Kidney glomerular epithelial cell (primary cell): ENCODE measurements around the gene ATOSB.

Experiments used
- DNase-seq: peaks from one replicate; lab custom pipeline; 2025; lab: John Stamatoyannopoulos, UW

The ATOSB gene

GRCh38 chr9:35079426-35080341 lies 36.0 kb downstream of the ATOSB start, which contains the start of gene FANCG:
Gene FANCG, minus strand, starts transcription at chr9:35079942. Its CDS starts 418 bp downstream, at chr9:35079524.
- DNase-seq, result peak; percentile 89

GRCh38 chr9:35079041-35079425 lies 36.6 kb downstream of the ATOSB start:
- no peak for DNase-seq

DNA sequence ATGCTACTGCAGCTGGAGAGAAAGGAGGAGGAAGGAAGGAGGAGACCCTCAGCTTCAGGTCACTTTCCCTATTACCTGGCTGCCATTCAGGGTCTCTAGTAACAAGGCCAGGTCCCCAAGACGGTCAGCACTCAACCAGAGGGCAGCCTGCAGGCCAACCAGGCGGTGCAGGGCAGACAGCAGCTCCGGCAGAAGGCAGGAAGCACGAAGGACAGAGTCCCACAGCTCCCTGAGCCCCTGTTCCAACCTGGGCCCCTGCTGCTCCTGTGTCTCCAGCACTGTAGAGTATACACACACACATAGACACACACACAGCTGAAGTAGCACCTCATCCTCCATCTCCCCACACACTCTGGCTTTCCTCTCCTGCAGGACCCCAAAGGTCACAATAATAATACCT lies 37.6 kb downstream of the ATOSB start:
- DNase-seq, result no peak

- no peak for DNase-seq
Measured at GRCh38 chr9:35076848-35077247, 38.8 kb downstream of the ATOSB start.

DNA sequence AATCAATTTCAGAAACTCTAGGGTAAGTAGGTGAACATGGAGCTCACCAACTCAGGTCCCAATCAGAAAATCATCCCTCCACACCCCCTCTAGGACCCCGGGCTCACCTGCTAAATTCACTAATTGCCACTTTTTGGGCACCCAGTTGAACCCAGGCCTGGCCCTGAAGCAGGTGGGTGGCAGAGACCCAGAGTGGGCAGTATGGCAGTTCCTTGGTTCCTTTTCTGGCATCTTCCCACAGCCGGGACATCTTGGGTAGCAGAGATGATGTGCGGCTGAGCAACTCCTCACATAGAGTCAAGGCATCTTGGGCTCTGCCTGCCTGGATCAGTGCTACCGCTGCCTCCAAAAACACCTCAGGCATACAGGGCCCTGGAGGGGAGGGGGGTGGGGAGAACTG lies 40.3 kb downstream of the ATOSB start:
- no peak for DNase-seq

GRCh38 chr9:35074791-35075190 lies 40.9 kb downstream of the ATOSB start:
- DNase-seq, result no peak

DNA sequence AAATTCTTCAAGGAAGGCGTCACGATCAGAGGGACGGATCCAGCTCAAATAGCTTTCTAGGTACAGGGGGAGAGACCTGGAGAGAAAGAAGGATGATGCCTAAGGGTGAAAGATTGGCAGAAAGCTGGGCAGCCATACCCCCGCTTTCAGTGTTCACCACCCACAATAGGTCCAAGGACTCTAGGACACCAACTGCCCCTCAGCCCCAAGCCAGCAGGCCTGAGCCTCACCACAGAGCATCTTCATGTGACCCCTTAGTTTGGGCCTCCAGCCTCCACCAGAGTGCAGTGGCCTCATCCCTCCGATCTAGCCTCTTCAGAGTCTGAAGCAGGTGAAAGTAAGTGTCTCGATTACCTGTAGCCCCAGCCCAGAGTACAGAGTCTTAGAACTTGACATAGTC lies 41.5 kb downstream of the ATOSB start:
- DNase-seq, result no peak

DNA sequence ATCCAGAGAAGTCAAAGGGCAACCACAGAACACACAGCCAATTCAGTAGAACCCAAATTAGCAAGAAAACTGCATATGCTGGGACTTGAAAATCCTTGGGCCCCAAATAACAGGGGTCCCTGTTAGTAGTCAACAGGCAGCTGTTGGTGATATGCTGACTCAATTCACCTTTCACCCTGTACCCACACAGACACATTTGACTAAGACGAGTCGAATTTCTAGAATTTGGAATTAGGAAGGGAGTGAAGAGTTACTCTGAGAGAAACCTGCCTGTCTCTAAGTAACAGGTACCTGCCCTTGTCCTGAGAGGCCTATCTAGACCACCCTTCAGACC lies 42.4 kb downstream of the ATOSB start:
- DNase-seq, result no peak

DNA sequence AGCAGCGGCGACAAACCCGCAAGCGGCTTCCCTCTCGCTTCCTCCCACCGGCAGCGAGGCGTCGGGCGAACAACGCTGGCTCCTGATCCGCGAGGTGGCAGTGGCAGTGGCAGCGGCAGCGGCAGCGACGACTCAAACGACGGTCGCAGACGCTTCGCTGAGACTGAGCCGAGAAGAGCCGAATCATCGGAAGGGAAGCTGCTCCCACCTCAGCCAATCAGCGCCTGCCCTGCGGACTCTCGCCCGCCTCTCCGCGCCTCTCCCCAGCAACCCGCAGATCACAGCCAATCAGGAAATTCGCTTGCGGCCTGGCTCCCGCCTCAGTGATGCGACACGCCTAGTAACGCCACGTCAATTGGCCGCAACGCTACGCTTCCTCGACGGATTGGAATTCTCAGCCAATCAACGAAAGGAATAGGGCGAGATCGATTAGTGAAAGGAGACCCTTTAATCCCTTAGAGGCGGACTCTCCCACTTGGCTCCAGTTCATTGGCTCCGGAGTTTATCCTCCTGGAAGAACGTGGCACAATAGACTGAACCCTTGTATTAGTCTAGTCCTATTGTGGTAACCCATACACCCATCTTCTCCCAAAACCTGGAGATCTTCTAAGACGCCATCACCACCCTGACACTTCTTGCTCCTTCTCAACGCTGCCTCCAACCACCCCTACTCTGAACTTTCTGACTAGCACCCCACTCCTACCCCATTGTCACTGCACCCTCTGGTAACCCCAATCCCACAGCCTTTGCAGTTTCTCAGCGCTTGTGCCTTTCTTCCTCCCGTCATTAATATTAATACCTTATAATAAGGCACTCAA lies 43.0 kb downstream of the ATOSB start, which contains the start of gene VCP:
Gene VCP (minus strand): TSS at position 165 of the 818 bp plus-strand sequence. CDS start 272 bp downstream, outside the sequence.
- peak; percentile 99 for DNase-seq

DNA sequence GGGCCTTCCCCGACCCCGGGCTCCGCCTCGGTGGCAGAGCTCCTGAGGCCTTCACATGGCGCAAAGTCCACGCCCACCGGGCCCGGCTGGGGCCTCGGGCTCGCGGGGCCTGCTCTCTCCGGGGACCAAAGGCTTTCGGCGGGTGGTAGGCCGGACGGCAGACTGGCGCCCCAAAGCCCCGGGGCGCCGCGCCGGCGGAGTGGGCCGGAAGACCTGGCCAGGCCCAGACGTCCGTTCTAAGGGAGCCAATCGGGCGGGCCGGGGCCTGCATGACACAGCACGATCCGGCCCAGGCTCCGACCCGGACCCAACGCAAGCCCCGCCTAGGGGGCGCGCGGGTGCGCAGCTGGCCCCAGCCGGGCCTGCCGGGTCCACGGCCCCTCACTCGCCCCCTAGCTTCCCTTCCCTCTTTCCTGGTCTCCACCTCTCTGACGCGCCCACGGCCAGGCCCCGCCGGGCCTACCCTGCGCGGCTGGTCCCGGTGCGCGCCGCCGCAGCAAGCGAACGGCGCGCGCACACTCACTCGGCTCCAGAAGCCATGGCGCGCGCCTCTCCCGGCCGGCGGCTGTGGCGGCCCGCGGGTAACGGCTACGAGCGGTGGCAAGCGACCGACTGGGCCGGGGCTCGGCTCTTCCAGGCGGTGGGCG lies 43.7 kb downstream of the ATOSB start:
- peak; percentile 74 for DNase-seq

- peak; percentile 39 for DNase-seq
Measured at GRCh38 chr9:35070823-35071813, 44.5 kb downstream of the ATOSB start.

- DNase-seq, result no peak
Measured at GRCh38 chr9:35069020-35069419, 46.6 kb downstream of the ATOSB start.

DNA sequence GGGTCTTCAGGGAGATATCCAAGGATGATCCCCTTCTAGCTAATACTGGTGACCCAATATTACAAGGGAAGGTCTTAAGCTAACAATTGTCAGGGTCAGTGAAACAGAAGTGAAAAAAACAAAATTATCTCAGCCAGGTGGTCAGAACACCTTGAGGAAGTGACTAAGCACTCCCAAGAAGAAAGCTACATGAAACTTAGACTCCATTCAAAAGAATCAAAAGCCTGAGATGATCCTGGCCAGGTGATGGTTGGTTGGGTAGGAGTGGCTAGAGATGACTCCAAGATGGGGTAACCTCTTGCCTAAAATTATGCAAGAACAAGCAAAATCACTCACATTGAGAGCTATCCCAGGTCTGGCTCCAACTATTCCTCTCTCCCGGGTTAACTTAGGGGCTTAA lies 48.6 kb downstream of the ATOSB start:
- DNase-seq, result no peak

DNA sequence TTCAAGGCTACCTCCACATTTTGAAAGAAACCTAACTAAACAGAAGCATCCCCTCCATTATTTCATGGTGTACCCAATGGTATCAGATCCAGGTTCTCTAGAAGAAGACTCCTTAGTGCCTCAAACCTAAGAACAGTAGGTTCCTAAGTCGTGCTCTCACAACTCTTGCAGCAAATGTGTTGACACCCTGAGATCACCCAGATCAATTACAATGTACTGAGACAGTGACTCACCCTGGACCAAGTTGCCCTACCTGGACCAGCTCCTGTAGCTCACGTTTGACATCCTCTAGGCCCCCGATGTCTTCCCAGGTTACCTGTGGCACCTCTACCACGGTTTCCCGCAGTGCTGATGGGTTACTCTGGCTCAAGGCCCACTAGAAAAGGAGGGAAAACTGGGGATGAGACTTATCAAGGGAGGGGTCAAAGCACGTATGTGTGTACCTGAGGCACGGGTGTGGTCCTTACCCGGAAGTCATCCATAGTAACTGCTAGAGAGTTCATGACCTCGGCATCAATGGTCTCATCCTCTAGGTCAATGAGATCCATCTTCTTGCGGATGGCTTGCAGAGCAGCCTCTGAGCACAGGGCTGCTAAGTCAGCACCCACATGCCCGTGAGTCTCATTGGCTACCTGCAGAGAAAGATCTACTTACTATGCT lies 55.0 kb downstream of the ATOSB start:
- no peak for DNase-seq

GRCh38 chr9:35059438-35059837 lies 56.2 kb downstream of the ATOSB start:
- DNase-seq, result no peak

DNA sequence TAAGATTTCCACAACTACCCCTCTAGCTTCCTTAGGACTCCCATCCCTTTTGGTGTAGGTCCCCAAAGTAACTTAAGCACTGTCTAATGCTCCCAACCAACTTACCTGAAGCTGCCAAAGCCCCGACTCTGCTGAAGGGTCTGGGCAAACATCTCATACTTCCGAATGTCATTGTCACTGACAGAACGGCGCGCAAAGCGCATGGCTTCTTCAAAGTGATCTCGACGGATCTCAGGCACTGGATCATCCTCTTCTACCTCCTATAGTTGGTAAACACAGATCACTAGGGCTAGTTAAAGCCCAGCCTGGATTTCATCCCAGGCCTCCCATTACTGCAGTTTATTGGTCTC lies 58.4 kb downstream of the ATOSB start:
- DNase-seq, result no peak

GRCh38 chr9:35056571-35057270 lies 58.9 kb downstream of the ATOSB start:
- no peak for DNase-seq

DNA sequence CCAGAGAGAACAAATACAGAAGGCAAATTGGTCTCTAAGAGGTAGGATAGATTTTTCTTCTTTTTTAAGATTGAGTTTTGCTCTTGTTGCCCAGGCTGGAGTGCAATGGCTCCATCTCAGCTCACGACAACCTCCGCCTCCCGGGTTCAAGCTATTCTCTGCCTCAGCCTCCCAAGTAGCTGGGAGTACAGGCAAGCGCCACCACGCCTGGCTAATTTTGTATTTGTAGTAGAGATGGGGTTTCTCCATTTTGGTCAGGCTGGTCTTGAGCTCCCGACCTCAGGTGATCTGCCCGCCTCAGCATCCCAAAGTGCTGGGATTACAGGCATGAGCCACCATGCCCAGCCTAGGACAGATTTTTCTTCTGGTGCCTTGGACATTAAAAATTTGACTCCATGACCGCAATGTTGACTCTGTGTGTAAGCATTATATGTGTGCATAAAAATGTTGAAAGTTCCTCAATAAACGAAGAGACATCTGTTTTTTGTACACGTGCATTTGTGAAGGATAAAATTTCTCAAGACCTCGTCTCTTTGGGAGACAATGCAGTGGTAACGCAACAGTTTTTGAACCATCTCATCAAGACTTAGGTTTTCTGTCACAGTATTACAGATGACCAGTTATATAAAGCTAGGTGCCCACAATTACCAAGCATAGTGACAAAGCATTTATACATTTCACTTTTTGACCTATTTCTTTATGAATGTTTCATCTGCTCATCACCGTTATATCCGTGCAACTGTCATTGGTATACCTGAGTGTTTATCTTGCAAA lies 60.6 kb downstream of the ATOSB start:
- no peak for DNase-seq

GRCh38 chr9:35054185-35054835 lies 61.4 kb downstream of the ATOSB start:
- no peak for DNase-seq
